GM12878 (cell line): Measurements from ENCODE around the gene WDFY3. TPM values are rescaled to one million over a fixed set of nuclear protein-coding genes. Genes with fewer than 3 reads are reported as not detected.

Experiments used
- ATAC-seq: fragments of 200-7000 bp; cut with Tn5 transposase; 3 replicates; pipeline ENCODE4 v1.9.1; 2020; ENCODE audit warnings: mild to moderate bottlenecking, moderate library complexity
- BruUV-seq: library from RNA; stranded (reverse); fragments of 400-500 nt; replicated peaks from 2 replicates; lab custom pipeline; 2021; lab: Mats Ljungman, UMichigan
- CTCF ChIA-PET: fragments of 300-600 bp; sonication (Branson Sonifier 250); formaldehyde crosslinking; extraction: SDS; loops from one replicate; lab custom pipeline; 2021; ENCODE audit warnings: inconsistent platforms; lab: Yijun Ruan, JAX
- POLR2A ChIA-PET: fragments of 350-600 bp; formaldehyde crosslinking; extraction: SDS; loops from one replicate; lab custom pipeline; 2021; ENCODE audit warnings: inconsistent platforms; lab: Charles Lee
- RAD21 ChIA-PET: fragments of 300-600 bp; sonication (Branson Sonifier 250); formaldehyde crosslinking; loops from one replicate; lab custom pipeline; 2023; ENCODE audit warnings: antibody characterized with exemption; ENCODE audit not compliant: unreplicated experiment; lab: Charles Lee
- SMC1A ChIA-PET: fragments of 300-600 bp; sonication (Branson Sonifier 250); formaldehyde crosslinking; loops from one replicate; lab custom pipeline; 2023; ENCODE audit not compliant: unreplicated experiment, uncharacterized antibody; lab: Charles Lee
- DNase-seq: peaks from one replicate; pipeline ENCODE4 v3.0.0-alpha.2; 2011; ENCODE audit warnings: low read depth, low spot score
- FAIRE-seq: peaks from 3 replicates; lab custom pipeline; 2011; peaks lifted over from hg19 to GRCh38; lab: Jason Lieb, UNC
- H2AFZ ChIP-seq: 2 replicates; pipeline ENCODE4 v1.6.0; 2011; ENCODE audit warnings: low read depth, low read length, control low read depth; ENCODE audit not compliant: control insufficient read depth
- H3K27ac ChIP-seq: 2 replicates; pipeline ENCODE4 v1.5.1; 2011; ENCODE audit warnings: control low read depth; ENCODE audit not compliant: control insufficient read depth, insufficient read depth
- H3K27me3 ChIP-seq, 2 experiments: replicated peaks in 1 of 2; 2 replicates each; pipeline versions ENCODE4 v1.6.0 to v1.6.1; 2011; ENCODE audit warnings: low read length in 1 of 2; ENCODE audit not compliant: control insufficient read depth in 2 of 2, insufficient read depth in 2 of 2
- H3K36me3 ChIP-seq, 2 experiments: 2 replicates each; pipeline ENCODE4 v1.5.1; 2011; ENCODE audit warnings: low read length in 1 of 2; ENCODE audit not compliant: control insufficient read depth in 2 of 2, insufficient read depth in 2 of 2
- H3K4me1 ChIP-seq: 2 replicates; pipeline ENCODE4 v1.6.1; 2011; ENCODE audit warnings: mild to moderate bottlenecking, low read length, moderate library complexity, mixed read lengths; ENCODE audit not compliant: control insufficient read depth, insufficient read depth
- H3K4me2 ChIP-seq: 2 replicates; pipeline ENCODE4 v1.6.0; 2011; ENCODE audit warnings: control low read depth; ENCODE audit not compliant: control insufficient read depth, insufficient read depth
- H3K4me3 ChIP-seq: fragments of 200-600 bp; sonication (generic); 2 replicates; pipeline ENCODE4 v1.5.1; 2016
- H3K79me2 ChIP-seq: 2 replicates; pipeline ENCODE4 v1.6.0; 2011; ENCODE audit warnings: low read length; ENCODE audit not compliant: control insufficient read depth, insufficient read depth
- H3K9ac ChIP-seq: 2 replicates; pipeline ENCODE4 v1.8.0; 2011; ENCODE audit warnings: low read length, control low read depth, mixed read lengths; ENCODE audit not compliant: control insufficient read depth, insufficient read depth
- H3K9me3 ChIP-seq: replicated peaks from 3 replicates; pipeline ENCODE4 v1.5.1; 2011; ENCODE audit warnings: mild to moderate bottlenecking, low read length; ENCODE audit not compliant: control insufficient read depth, insufficient read depth
- H4K20me1 ChIP-seq: 2 replicates; pipeline ENCODE4 v1.6.0; 2011; ENCODE audit not compliant: control insufficient read depth, insufficient read depth
- BCL11A ChIP-seq: IDR thresholded peaks from 2 replicates; pipeline ENCODE4 v1.6.1; 2011; ENCODE audit warnings: low read depth, low read length
- RBBP5 ChIP-seq: fragments of 200-600 bp; sonication (generic); conservative IDR thresholded peaks from 2 replicates; pipeline ENCODE4 v1.6.1; 2016
- RUNX3 ChIP-seq: IDR thresholded peaks from 2 replicates; pipeline ENCODE4 v1.6.1; 2012; ENCODE audit warnings: low read length, inconsistent platforms
- SUPT20H ChIP-seq: IDR thresholded peaks from 2 replicates; pipeline ENCODE4 v1.6.1; 2011; ENCODE audit warnings: low read depth, mild to moderate bottlenecking, low read length, moderate library complexity, borderline replicate concordance; ENCODE audit not compliant: control insufficient read depth
- TCF7 ChIP-seq: IDR thresholded peaks from 2 replicates; pipeline ENCODE4 v1.6.1; 2014; ENCODE audit warnings: antibody characterized with exemption, borderline replicate concordance
- WGBS: methylation state at CpG from one replicate; pipeline ENCODE4 v1.1.6; 2016; ENCODE audit warnings: low lambda C conversion rate; ENCODE audit not compliant: insufficient replicate concordance, insufficient coverage; ENCODE audit errors: missing lambda C conversion rate; 5-methylcytosine and 5-hydroxymethylcytosine counted together
- in situ Hi-C: fragments of 300-500 bp; cut with MboI; formaldehyde crosslinking; loops from 9 replicates; pipeline ENCODE4 v1.14.3; 2018; ENCODE audit warnings: mixed read lengths
- intact Hi-C: fragments of 100-400 bp; cut with micrococcal nuclease; formaldehyde crosslinking; loops from one replicate; pipeline ENCODE4 v1.14.2; 2022; ENCODE audit not compliant: unreplicated experiment
- polyA plus RNA-seq, 11 experiments: library from polyadenylated mRNA; depleted of rRNA in 4 of 11; unstranded in 6 of 11; stranded (reverse) in 5 of 11; fragments of >200 nt; fragmentation: Nextera tagmentation in 4 of 11; fragmentation: Illumina TruSeq in 1 of 11; extraction: Ambion mirVana in 4 of 11; extraction: Trizol in 1 of 11; gene quantifications; 1 replicate in 1 of 11; 2 replicates in 10 of 11; pipeline versions ENCODE4 v1.2.1 to v1.2.3, GENCODE V29; 2011 to 2016; ENCODE audit warnings: inconsistent platforms in 2 of 11, missing spikeins in 2 of 11, low read depth in 1 of 11
- total RNA-seq, 4 experiments: library from RNA; depleted of rRNA in 3 of 4; stranded (reverse); fragments of >200 nt in 3 of 4; fragmentation: Illumina TruSeq in 1 of 4; extraction: Trizol in 1 of 4; gene quantifications; 2 replicates each; pipeline versions ENCODE4 v1.2.1 to v1.2.3, GENCODE V29; 2013 to 2021
- TF ChIP-seq, protein P1 (sequence below): IDR thresholded peaks from 2 replicates; pipeline ENCODE4 v1.6.1; 2011; ENCODE audit warnings: low read depth, low read length, improper control_type of control experiment, borderline replicate concordance
- TF ChIP-seq, protein P2 (sequence below): fragments of 450-650 bp; IDR thresholded peaks from 2 replicates; pipeline ENCODE4 v1.6.1; 2014; ENCODE audit warnings: mild to moderate bottlenecking

WDFY3 gene
- total and polyA plus RNA-seq, 10 of the 15 experiments (the other 5 are each of a cell fraction or from before 2014, with no cell fraction given) = 0.01 to 0.23 (median 0.12) TPM; not detected in 2

DNA sequence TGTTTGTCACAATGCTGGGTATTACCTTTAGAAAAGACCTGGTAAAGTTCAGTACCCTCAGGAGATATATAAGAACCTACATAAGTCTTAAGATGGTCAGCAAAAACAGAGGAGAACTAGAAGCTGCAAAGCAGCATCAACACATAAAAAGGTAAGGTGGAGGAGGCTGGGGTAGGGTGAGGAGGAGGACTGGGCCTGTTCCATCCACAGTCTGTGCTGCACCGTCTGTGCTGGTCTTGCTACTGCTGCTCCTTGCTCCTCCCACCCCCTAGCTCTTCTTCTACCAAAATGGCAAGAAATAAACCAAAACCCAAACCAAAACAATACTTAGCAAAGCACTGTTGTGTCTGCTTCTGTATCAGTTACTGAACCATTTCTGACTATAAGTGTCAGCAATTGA is 281.4 kb downstream of the WDFY3 start:
- TF ChIP-seq BCL11A (no peak), RUNX3 (no peak)
- no peak overlapping the region for H3K9ac ChIP-seq
- no peaks in the 10 kb centered on the region for H3K9me3 ChIP-seq
- H3K79me2 ChIP-seq = no peaks in the 10 kb centered on the region
- no peaks in the 10 kb centered on the region for H3K36me3 ChIP-seq
- H3K4me3 ChIP-seq = no peak overlapping the region
- ChIA-PET POLR2A (no interaction called here), CTCF (no interaction called here), RAD21 (no interaction called here), SMC1A (no interaction called here)
- no TSS peak for BruUV-seq
- intact Hi-C loops (no loop called here), in situ Hi-C loops (no loop called here)
- H3K27me3 ChIP-seq = no peaks in the 10 kb centered on the region
- no peak for ATAC-seq
- H2AFZ ChIP-seq = no peak overlapping the region
- H3K4me1 ChIP-seq = no peaks in the 10 kb centered on the region
- no peak overlapping the region for H3K4me2 ChIP-seq
- H4K20me1 ChIP-seq = no peaks in the 10 kb centered on the region
- no peak for FAIRE-seq
- H3K27ac ChIP-seq = no peak overlapping the region
- DNase-seq = no peak
- WGBS = 17% methylated on average over 1 of the region's 1 CpG

GRCh38 chr4:84684361-84684760 is 282.1 kb downstream of the WDFY3 start:
- intact Hi-C loops = no loop called here
- Histone ChIP-seq H3K27ac (no peak overlapping the region), H3K27me3 (no peaks in the 10 kb centered on the region), H3K4me3 (no peak overlapping the region), H2AFZ (no peak overlapping the region), H3K9me3 (no peaks in the 10 kb centered on the region), H4K20me1 (no peaks in the 10 kb centered on the region), H3K79me2 (no peaks in the 10 kb centered on the region), H3K4me2 (no peak overlapping the region), H3K4me1 (no peaks in the 10 kb centered on the region), H3K9ac (no peak overlapping the region), H3K36me3 (no peaks in the 10 kb centered on the region)
- ChIA-PET POLR2A (no interaction called here), SMC1A (no interaction called here), CTCF (no interaction called here), RAD21 (no interaction called here)
- DNase-seq (no peak), ATAC-seq (no peak), FAIRE-seq (no peak)
- TF ChIP-seq, protein P1, sequence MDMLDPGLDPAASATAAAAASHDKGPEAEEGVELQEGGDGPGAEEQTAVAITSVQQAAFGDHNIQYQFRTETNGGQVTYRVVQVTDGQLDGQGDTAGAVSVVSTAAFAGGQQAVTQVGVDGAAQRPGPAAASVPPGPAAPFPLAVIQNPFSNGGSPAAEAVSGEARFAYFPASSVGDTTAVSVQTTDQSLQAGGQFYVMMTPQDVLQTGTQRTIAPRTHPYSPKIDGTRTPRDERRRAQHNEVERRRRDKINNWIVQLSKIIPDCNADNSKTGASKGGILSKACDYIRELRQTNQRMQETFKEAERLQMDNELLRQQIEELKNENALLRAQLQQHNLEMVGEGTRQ = no peak
- TF ChIP-seq, protein P2, sequence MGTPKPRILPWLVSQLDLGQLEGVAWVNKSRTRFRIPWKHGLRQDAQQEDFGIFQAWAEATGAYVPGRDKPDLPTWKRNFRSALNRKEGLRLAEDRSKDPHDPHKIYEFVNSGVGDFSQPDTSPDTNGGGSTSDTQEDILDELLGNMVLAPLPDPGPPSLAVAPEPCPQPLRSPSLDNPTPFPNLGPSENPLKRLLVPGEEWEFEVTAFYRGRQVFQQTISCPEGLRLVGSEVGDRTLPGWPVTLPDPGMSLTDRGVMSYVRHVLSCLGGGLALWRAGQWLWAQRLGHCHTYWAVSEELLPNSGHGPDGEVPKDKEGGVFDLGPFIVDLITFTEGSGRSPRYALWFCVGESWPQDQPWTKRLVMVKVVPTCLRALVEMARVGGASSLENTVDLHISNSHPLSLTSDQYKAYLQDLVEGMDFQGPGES = no peak
- TF ChIP-seq TCF7 (no peak), RBBP5 (no peak), SUPT20H (no peak)
- BruUV-seq = no TSS peak
- in situ Hi-C loops = no loop called here
- WGBS = 0% methylated on average over 3 of the region's 3 CpGs
